Skeletal muscle satellite cell (primary cell): ENCODE measurements around the gene COMT.

ENCODE experiments used
- H3K27me3 ChIP-seq: 2 replicates; pipeline ENCODE4 v1.7.0; 2013; ENCODE audit warnings: low read length; ENCODE audit not compliant: control insufficient read depth, insufficient read depth
- H3K36me3 ChIP-seq: 2 replicates; pipeline ENCODE4 v1.7.0; 2013; ENCODE audit warnings: mild to moderate bottlenecking, control low read depth, low read length; ENCODE audit not compliant: insufficient read depth
- H3K4me1 ChIP-seq: 2 replicates; pipeline ENCODE4 v1.7.0; 2013; ENCODE audit warnings: low read length; ENCODE audit not compliant: control insufficient read depth, insufficient read depth
- H3K4me2 ChIP-seq: 2 replicates; pipeline ENCODE4 v1.7.0; 2013; ENCODE audit warnings: mild to moderate bottlenecking, low read length
- H3K4me3 ChIP-seq: 2 replicates; pipeline ENCODE4 v1.7.0; 2013; ENCODE audit warnings: low read length
- H3K9ac ChIP-seq: 2 replicates; pipeline ENCODE4 v1.7.0; 2013; ENCODE audit warnings: mild to moderate bottlenecking, low read depth, low read length, moderate library complexity
- H3K9me3 ChIP-seq: replicated peaks from 2 replicates; pipeline ENCODE4 v1.7.0; 2013; ENCODE audit warnings: mild to moderate bottlenecking, control low read depth, low read length

COMT gene

DNA sequence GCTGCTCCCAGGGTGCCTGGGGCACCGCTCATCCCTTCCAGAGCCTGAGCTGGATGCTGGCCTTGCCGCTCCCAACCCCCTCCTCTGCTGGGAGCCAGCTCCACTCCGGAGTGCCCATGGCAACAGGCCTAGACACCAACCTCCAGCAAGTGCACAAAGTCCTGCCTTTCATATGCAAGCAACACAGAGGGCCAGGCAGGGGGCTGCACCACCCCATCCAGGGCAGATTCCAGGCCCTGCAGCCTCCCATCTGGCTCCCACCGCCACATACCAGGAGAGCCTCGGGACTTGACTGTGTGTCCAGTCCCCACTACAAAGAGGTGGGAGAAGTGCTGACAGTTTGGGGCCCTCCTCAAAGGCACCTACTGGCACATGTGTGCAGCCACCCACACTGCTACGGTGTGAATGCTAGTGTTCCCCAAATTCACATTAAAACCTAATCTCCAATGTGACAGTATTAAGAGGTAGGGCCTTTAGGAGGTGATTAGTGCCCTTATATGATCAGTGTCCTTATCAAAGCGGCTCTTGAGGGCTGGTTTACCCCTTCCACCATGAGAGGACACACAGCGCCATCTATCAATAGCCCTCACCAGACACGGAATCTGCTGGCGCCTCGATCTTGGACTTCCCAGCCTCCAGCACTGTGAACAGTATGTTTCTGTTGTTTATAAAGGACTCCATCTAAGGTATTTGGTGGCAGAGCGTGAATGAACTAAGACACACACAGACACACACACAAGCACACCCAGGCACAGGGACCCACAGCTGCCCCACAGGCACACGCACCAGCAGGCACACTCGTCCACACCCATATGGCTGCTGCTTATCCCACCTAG, 58.9 kb downstream of the COMT start:
- Histone ChIP-seq H3K27me3 (peaks cover 12% of the 10 kb centered on the region), H3K4me3 (no peak overlapping the region), H3K4me1 (peaks cover 23% of the 10 kb centered on the region), H3K9ac (no peak overlapping the region), H3K36me3 (no peaks in the 10 kb centered on the region), H3K9me3 (peaks cover 2% of the 10 kb centered on the region), H3K4me2 (no peak overlapping the region)

DNA sequence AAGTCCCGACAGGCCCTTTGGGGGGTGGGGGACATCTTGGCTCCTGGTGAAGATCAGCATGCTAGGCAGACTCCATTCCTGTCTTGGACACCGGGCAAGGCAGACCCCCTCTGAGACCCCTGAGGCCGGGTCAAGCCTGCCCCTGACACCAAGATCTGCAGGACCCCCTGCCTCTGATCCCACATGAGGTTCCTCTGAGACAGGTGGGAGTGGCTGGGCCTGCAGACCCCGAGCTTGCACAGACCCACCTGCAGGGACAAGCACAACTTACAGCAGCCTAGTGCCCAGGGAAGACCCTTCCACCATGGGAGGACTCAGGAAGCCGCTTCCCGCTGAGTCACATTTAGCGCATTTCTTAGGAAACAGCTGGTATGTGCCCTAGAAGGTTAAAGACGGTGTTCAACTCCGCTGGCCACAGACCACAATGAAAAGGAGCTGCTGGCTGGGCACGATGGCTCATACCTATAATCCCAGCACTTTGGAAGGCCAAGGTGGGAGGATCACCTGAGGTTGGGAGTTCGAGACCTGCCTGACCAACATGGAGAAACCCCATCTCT, 59.6 kb downstream of the COMT start:
- Histone ChIP-seq H3K4me2 (no peak overlapping the region), H3K9ac (no peak overlapping the region)

DNA sequence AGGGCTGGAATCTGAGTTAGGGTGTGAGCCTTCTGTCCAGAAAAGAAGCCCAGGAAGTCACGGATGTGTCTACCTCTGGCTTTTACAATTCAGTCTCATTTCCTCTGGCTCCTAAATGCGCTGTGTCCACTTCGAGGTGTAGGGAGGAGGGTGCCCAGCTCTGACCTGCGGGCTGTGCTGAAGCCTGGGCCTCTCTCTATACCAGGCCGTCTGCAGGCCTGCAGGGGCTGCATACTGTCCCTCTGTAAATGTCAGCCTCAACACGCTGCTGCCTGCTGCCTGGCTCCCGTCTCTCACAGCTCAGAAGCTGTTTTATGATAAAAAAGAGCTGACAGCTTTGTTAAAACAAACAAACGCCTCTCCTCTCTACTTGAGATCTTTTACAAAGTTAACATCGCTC, 60.6 kb downstream of the COMT start:
- peaks cover 2% of the 10 kb centered on the region for H3K9me3 ChIP-seq
- no peak overlapping the region for H3K4me2 ChIP-seq
- peaks cover 8% of the 10 kb centered on the region for H3K4me1 ChIP-seq
- H3K27me3 ChIP-seq, result peaks cover 8% of the 10 kb centered on the region
- H3K4me3 ChIP-seq, result no peak overlapping the region
- no peak overlapping the region for H3K9ac ChIP-seq
- H3K36me3 ChIP-seq, result no peaks in the 10 kb centered on the region

More for the DNA sequence above, 59.6 kb downstream of the COMT start:
- H3K9me3 ChIP-seq, result peaks cover 2% of the 10 kb centered on the region
- H3K4me1 ChIP-seq, result peaks cover 16% of the 10 kb centered on the region
- H3K4me3 ChIP-seq, result no peak overlapping the region
- peaks cover 12% of the 10 kb centered on the region for H3K27me3 ChIP-seq
- no peaks in the 10 kb centered on the region for H3K36me3 ChIP-seq

DNA sequence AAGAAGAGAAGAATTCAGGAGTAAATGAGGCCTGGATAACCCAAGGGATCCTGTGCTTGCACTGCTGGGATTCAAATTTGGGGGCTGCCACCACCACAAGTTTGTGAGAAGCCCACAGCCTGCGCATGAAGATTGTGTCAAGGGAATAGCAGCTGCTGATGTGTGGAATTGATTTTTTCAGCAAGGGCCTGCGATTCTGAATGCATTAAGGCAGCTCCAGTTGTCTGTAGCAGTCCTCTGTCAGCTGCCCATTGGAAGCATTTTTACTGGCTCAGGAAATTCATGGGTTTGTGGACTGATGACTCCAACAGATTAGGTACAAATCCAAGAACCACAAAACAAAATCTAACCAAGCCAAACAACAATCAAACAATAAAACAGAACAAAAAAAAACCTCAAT, 61.1 kb downstream of the COMT start:
- no peak overlapping the region for H3K9ac ChIP-seq
- no peak overlapping the region for H3K4me3 ChIP-seq
- peaks cover 2% of the 10 kb centered on the region for H3K9me3 ChIP-seq
- peaks cover 8% of the 10 kb centered on the region for H3K4me1 ChIP-seq
- H3K36me3 ChIP-seq, result no peaks in the 10 kb centered on the region
- peaks cover 3% of the 10 kb centered on the region for H3K27me3 ChIP-seq
- H3K4me2 ChIP-seq, result no peak overlapping the region

DNA sequence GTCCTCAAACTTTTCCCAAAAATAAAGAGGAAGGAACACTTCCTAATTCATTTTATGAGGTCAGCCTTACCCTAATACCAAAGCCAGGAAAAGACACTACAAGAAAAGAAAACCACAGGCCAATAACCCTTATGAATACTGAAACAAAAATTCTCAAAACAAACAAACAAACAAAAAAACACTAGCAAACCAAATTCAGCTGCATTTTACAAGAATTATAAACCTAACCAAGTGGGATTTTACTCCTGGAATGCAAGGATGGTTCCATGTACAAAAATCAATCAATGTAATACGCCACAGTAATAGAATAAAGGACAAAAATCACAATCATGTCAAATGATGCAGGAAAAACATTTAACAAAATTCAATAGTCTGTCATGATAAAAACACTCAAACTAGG, 61.7 kb downstream of the COMT start:
- peaks cover 2% of the 10 kb centered on the region for H3K9me3 ChIP-seq
- no peak overlapping the region for H3K9ac ChIP-seq
- peaks cover 8% of the 10 kb centered on the region for H3K4me1 ChIP-seq

DNA sequence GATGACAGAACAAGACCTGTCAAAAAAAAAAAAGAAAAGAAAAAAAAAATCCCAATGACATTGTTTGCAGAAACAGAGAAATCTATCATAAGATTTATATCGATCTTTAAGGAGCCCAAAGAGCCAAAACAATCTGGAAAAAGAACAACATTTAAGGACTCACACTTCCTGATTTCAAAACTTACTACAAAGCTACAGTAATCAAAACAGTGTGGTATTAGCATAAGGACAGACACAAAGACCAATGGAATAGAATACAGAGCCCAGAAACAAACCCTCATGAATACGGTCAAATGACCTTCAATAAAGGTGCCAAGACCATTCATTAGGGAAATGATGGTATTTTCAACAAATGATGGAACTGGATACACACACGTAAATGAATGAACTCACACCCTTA, 62.9 kb downstream of the COMT start:
- Histone ChIP-seq H3K9ac (no peak overlapping the region), H3K27me3 (no peaks in the 10 kb centered on the region), H3K9me3 (peaks cover 2% of the 10 kb centered on the region), H3K4me3 (no peak overlapping the region), H3K4me1 (no peaks in the 10 kb centered on the region), H3K4me2 (no peak overlapping the region), H3K36me3 (no peaks in the 10 kb centered on the region)

More for the DNA sequence above, 61.7 kb downstream of the COMT start:
- H3K27me3 ChIP-seq, result peaks cover 3% of the 10 kb centered on the region
- no peak overlapping the region for H3K4me3 ChIP-seq
- H3K36me3 ChIP-seq, result no peaks in the 10 kb centered on the region
- H3K4me2 ChIP-seq, result no peak overlapping the region

DNA sequence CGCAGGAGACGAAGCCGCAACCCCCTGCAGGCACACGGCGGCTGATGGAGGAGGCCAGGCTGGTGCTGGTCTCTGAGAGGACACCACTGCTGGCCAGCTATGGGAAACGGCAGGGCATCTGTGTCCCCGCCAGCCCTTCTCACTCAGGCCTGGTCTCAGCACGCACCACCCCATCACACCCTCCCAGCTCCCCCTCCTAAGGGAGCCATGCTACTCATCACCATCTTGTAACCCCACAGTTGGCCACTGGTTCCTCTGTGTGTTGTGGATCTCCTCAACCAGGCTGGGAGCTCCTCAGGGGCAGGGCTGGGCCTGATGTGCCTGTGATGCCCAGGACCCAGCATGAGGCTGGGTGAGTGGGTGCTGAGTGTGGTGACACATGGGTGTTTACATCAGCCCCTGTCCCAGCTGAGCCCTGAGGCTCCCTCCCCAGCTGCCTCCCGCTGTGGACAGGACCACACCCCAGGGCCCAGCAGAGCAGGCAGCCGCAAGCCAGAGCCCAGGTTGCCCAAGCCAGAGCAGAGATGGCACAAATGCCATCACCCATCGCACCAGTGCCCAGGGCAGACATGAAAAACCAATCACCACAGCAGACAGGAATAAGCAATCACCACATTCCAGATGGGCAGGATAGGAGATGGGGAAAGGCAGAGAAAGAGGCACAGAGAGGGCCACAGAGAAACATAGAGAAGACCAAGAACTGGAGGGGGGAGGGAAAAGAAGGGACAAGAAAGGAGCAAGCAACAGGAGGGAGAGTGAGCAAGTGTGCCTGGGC, 66.8 kb downstream of the COMT start:
- H3K27me3 ChIP-seq, result no peaks in the 10 kb centered on the region
- H3K4me1 ChIP-seq, result peaks cover 2% of the 10 kb centered on the region
- no peaks in the 10 kb centered on the region for H3K36me3 ChIP-seq
- H3K4me2 ChIP-seq, result no peak overlapping the region
- no peak overlapping the region for H3K9ac ChIP-seq
- peaks cover 1% of the 10 kb centered on the region for H3K9me3 ChIP-seq
- no peak overlapping the region for H3K4me3 ChIP-seq

DNA sequence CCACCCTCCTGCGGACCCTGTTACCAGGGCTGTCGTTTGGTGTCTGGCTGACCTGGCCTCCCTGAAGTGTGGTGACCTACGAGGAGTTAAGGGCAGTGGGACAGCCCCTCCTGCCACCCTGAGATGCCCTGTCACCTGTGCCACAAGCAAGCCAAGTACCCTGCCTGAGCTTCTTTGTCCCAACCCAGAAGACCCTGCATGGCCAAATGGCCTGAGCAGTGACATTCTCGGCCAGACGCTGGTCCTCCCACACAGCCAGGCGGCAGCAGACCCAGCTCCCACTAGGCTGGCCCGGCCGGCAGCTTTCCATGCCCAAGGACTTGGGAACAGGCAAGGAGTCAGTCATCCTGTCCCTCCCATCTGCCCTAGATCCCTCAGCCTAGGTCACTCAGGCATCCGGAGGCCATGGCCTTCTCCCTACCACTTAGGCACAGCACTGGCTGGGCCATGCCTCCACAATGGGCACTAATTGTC, 67.5 kb downstream of the COMT start:
- Histone ChIP-seq H3K4me3 (no peak overlapping the region), H3K4me1 (peaks cover 2% of the 10 kb centered on the region), H3K9ac (no peak overlapping the region), H3K4me2 (no peak overlapping the region), H3K9me3 (no peaks in the 10 kb centered on the region), H3K36me3 (no peaks in the 10 kb centered on the region), H3K27me3 (no peaks in the 10 kb centered on the region)

DNA sequence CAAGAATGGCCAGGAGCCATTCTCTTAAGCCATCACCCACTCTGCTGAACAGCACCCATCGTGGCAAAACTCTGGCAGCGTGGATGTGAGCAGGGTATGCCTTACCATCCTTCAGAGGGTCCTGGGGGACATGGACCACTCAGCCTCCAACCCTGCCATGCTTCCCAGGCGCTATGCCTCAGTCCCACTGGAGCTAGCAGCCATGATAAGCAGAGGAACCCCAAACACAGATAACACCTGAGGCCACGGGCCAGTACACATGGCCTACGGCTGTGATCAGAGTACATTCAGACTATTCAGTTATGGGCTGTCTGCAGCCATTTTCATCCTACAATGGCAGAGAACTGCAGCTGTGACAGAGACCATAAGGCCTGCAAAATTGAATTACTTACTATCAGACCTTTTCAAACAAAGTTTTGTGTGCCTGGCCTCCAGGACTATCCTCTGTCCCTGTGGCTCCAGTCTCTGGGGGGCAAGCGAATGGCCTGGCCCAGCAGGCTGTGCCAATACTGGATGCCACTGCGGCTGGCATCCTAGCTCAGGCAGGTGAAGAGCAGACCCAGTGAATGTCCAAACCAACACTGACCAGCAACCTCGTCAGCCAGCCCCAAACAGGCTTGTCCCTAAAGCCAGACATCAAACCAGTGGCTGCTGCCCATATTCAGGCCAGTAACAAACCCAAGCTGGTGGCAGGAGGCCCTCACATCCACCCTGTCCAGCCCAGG, 68.2 kb downstream of the COMT start:
- no peak overlapping the region for H3K4me2 ChIP-seq
- no peaks in the 10 kb centered on the region for H3K9me3 ChIP-seq
- H3K4me3 ChIP-seq, result no peak overlapping the region
- no peak overlapping the region for H3K9ac ChIP-seq
- peaks cover 2% of the 10 kb centered on the region for H3K4me1 ChIP-seq
- no peaks in the 10 kb centered on the region for H3K36me3 ChIP-seq
- peaks cover 3% of the 10 kb centered on the region for H3K27me3 ChIP-seq

DNA sequence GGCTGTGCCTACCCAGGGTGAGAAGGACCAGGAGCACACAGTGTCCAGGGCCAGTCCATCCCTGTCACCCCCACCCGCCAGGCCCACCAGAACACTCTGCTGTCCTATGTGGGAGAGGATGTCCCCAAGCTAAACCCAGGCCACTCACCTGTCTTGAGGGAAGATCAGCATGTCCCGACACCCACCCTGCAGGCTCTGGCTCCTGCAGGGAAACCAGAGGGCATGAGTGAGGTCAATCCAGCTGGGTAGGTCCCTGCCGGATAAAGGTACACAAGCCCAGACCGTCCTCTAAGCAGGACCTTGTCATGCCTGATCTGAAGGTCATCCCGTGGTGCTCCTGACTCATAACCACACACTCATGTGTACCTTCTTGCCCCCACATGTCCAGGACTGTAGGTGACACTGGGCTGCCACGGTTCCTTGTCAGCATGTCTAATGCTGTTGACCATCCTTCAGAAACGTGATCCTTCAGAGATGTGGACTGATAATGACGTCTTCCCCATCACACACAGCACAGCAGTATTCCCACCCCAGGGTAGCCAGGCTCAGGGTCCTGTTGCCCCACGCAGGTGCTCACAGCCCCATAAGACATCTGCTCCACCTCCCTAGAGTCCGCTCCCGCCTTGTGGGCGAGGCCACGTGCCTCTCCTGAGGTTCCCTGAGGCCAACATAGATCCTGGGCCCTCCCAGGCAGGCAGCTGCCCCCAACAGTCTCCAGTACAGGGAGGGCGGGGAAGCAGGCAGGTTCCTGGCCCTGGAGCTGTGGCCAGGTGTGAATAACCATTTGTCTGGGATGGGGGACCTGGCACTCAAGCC, 68.9 kb downstream of the COMT start:
- H3K9ac ChIP-seq, result no peak overlapping the region
- no peaks in the 10 kb centered on the region for H3K36me3 ChIP-seq
- H3K4me3 ChIP-seq, result no peak overlapping the region
- peaks cover 2% of the 10 kb centered on the region for H3K4me1 ChIP-seq
- no peak overlapping the region for H3K4me2 ChIP-seq
- no peaks in the 10 kb centered on the region for H3K9me3 ChIP-seq
- peaks cover 11% of the 10 kb centered on the region for H3K27me3 ChIP-seq
